PC-9 (cell line): ENCODE measurements around the gene DSCAML1. TPM values are rescaled to one million over a fixed set of nuclear protein-coding genes. Genes with fewer than 3 reads are reported as not detected.

Experiments
- BruUV-seq: library from RNA; stranded (reverse); fragments of 400-500 nt; replicated peaks from 2 replicates; lab custom pipeline; 2021; lab: Mats Ljungman, UMichigan
- CTCF ChIA-PET: fragments of 300-600 bp; sonication (Branson Sonifier 250); formaldehyde crosslinking; loops from one replicate; lab custom pipeline; 2022; ENCODE audit warnings: antibody characterized with exemption; lab: Charles Lee
- POLR2A ChIA-PET: fragments of 300-600 bp; sonication (Branson Sonifier 250); formaldehyde crosslinking; loops from one replicate; lab custom pipeline; 2022; ENCODE audit warnings: antibody characterized with exemption; ENCODE audit not compliant: unreplicated experiment; lab: Charles Lee
- DNase-seq, 2 experiments: peaks; one replicate each; pipeline versions ENCODE4 v3.0.0 to v3.0.0-alpha.2; 2015 to 2022; ENCODE audit warnings: mixed read lengths in 1 of 2
- H2AFZ ChIP-seq: fragments of 200-600 bp; sonication (generic); 2 replicates; pipeline ENCODE4 v1.8.1; 2017; ENCODE audit warnings: antibody characterized with exemption
- H3F3A ChIP-seq: fragments of 200-600 bp; sonication (generic); 2 replicates; pipeline ENCODE4 v1.8.1; 2017; ENCODE audit warnings: antibody characterized with exemption, mild to moderate bottlenecking, low read depth; ENCODE audit not compliant: insufficient read depth
- H3K27ac ChIP-seq: fragments of 200-600 bp; sonication (generic); 2 replicates; pipeline ENCODE4 v1.6.1; 2016; ENCODE audit warnings: mixed run types
- H3K27me3 ChIP-seq: fragments of 200-600 bp; sonication (generic); 2 replicates; pipeline ENCODE4 v1.6.1; 2016; ENCODE audit warnings: low read depth, mixed run types; ENCODE audit not compliant: insufficient read depth
- H3K36me3 ChIP-seq: fragments of 200-600 bp; sonication (generic); 2 replicates; pipeline ENCODE4 v1.6.1; 2016; ENCODE audit warnings: low read depth, mixed run types
- H3K4me1 ChIP-seq: fragments of 200-600 bp; sonication (generic); replicated peaks from 2 replicates; pipeline ENCODE4 v1.6.1; 2016; ENCODE audit warnings: mixed run types; ENCODE audit not compliant: insufficient read depth
- H3K4me2 ChIP-seq: fragments of 200-600 bp; sonication (generic); 2 replicates; pipeline ENCODE4 v1.6.1; 2017; ENCODE audit warnings: mixed run types
- H3K4me3 ChIP-seq: fragments of 200-600 bp; sonication (generic); 2 replicates; pipeline ENCODE4 v1.6.1; 2016; ENCODE audit warnings: mixed run types
- H3K79me2 ChIP-seq: fragments of 200-600 bp; sonication (generic); 2 replicates; pipeline ENCODE4 v1.6.1; 2017; ENCODE audit warnings: low read depth, mixed run types
- H3K9me2 ChIP-seq: fragments of 200-600 bp; sonication (generic); 2 replicates; pipeline ENCODE4 v1.8.1; 2017; ENCODE audit warnings: mild to moderate bottlenecking; ENCODE audit not compliant: insufficient read depth
- H3K9me3 ChIP-seq: fragments of 200-600 bp; sonication (generic); 2 replicates; pipeline ENCODE4 v1.8.1; 2016; ENCODE audit warnings: low read depth; ENCODE audit not compliant: insufficient read depth
- H4K20me1 ChIP-seq: fragments of 200-600 bp; sonication (generic); 2 replicates; pipeline ENCODE4 v1.8.1; 2017; ENCODE audit not compliant: insufficient read depth
- CTCF ChIP-seq: fragments of 200-600 bp; sonication (generic); conservative IDR thresholded peaks from 2 replicates; pipeline ENCODE4 v1.6.1; 2017; ENCODE audit warnings: mixed run types, antibody characterized with exemption, mild to moderate bottlenecking, moderate library complexity
- EZH2 ChIP-seq: fragments of 200-600 bp; sonication (generic); IDR thresholded peaks from 2 replicates; pipeline ENCODE4 v1.8.0; 2017; ENCODE audit warnings: antibody characterized with exemption, low read depth
- intact Hi-C: fragments of 100-400 bp; cut with micrococcal nuclease; formaldehyde crosslinking; loops from one replicate; pipeline ENCODE4 v1.10.0; 2022; ENCODE audit not compliant: unreplicated experiment
- total RNA-seq: library from RNA; stranded (reverse); gene quantifications from 2 replicates; pipeline ENCODE4 v1.2.3, GENCODE V29; 2021

The DSCAML1 gene
- total RNA-seq, 1 experiment from 2014 or later, result not detected

- TF ChIP-seq CTCF, result no peak
- no peak for TF ChIP-seq EZH2
- no peak for DNase-seq
- no peaks in the 10 kb centered on the region for H4K20me1 ChIP-seq
- no peak overlapping the region for H3K27ac ChIP-seq
- no peaks in the 10 kb centered on the region for H3K9me2 ChIP-seq
- ChIA-PET POLR2A (no interaction called here), CTCF (no interaction called here)
- no TSS peak for BruUV-seq
- H3K9me3 ChIP-seq, result no peaks in the 10 kb centered on the region
- H3K4me2 ChIP-seq, result no peak overlapping the region
- intact Hi-C loops, result no loop called here
- no peaks in the 10 kb centered on the region for H3K27me3 ChIP-seq
- no peak overlapping the region for H3K4me3 ChIP-seq
- no peak overlapping the region for H2AFZ ChIP-seq
- H3F3A ChIP-seq, result no peaks in the 10 kb centered on the region
- peaks cover 18% of the 10 kb centered on the region for H3K36me3 ChIP-seq
- no peaks in the 10 kb centered on the region for H3K79me2 ChIP-seq
- H3K4me1 ChIP-seq, result no peaks in the 10 kb centered on the region
These were observed 404.0 kb downstream of the DSCAML1 start for GRCh38 chr11:117392979-117393378.

GRCh38 chr11:117392001-117392690 is 404.9 kb downstream of the DSCAML1 start:
- no peak for DNase-seq
- Histone ChIP-seq H3K27ac (no peak overlapping the region), H4K20me1 (no peaks in the 10 kb centered on the region), H3K36me3 (peaks cover 16% of the 10 kb centered on the region; the same call in 1 of the 2 replicates), H3K79me2 (no peaks in the 10 kb centered on the region), H3K4me3 (no peak overlapping the region), H3K9me2 (no peaks in the 10 kb centered on the region), H3K9me3 (no peaks in the 10 kb centered on the region), H3K27me3 (no peaks in the 10 kb centered on the region), H3K4me2 (no peak overlapping the region), H2AFZ (no peak overlapping the region), H3K4me1 (no peaks in the 10 kb centered on the region), H3F3A (no peaks in the 10 kb centered on the region)
- no TSS peak for BruUV-seq
- ChIA-PET CTCF (no interaction called here), POLR2A (no interaction called here)
- TF ChIP-seq EZH2, result no peak
- no peak for TF ChIP-seq CTCF
- intact Hi-C loops, result no loop called here

GRCh38 chr11:117391181-117391580 is 405.8 kb downstream of the DSCAML1 start:
- CTCF ChIA-PET, result interaction anchor here (0.5 kb wide), 1 partner anchor 200 kb away, joined by 9 read pairs; no protein-coding TSS in a partner anchor
- Histone ChIP-seq H3K4me1 (no peaks in the 10 kb centered on the region), H4K20me1 (no peaks in the 10 kb centered on the region), H3K79me2 (no peaks in the 10 kb centered on the region), H3F3A (no peaks in the 10 kb centered on the region), H3K36me3 (0 out of 2 replicates have a peak, but pooled peaks cover 10% of the 10 kb centered on the region), H3K27ac (no peak overlapping the region), H3K27me3 (no peaks in the 10 kb centered on the region), H3K9me2 (no peaks in the 10 kb centered on the region), H3K9me3 (no peaks in the 10 kb centered on the region), H3K4me3 (no peak overlapping the region), H3K4me2 (no peak overlapping the region), H2AFZ (no peak overlapping the region)
- no peak for TF ChIP-seq EZH2
- TF ChIP-seq CTCF, result no peak
- DNase-seq, result no peak
- POLR2A ChIA-PET, result no interaction called here
- no TSS peak for BruUV-seq
- intact Hi-C loops, result no loop called here
